Measurements from ENCODE around the gene MCM10.
A peak's percentile ranks its signal among the peaks of the same experiment; 100 is the strongest.
"Not testable (repeated sequence)": the region's sequence is repeated elsewhere in the genome, so short reads cannot be mapped to it uniquely, and the experiment has no call there.

MCM10 gene

DNA sequence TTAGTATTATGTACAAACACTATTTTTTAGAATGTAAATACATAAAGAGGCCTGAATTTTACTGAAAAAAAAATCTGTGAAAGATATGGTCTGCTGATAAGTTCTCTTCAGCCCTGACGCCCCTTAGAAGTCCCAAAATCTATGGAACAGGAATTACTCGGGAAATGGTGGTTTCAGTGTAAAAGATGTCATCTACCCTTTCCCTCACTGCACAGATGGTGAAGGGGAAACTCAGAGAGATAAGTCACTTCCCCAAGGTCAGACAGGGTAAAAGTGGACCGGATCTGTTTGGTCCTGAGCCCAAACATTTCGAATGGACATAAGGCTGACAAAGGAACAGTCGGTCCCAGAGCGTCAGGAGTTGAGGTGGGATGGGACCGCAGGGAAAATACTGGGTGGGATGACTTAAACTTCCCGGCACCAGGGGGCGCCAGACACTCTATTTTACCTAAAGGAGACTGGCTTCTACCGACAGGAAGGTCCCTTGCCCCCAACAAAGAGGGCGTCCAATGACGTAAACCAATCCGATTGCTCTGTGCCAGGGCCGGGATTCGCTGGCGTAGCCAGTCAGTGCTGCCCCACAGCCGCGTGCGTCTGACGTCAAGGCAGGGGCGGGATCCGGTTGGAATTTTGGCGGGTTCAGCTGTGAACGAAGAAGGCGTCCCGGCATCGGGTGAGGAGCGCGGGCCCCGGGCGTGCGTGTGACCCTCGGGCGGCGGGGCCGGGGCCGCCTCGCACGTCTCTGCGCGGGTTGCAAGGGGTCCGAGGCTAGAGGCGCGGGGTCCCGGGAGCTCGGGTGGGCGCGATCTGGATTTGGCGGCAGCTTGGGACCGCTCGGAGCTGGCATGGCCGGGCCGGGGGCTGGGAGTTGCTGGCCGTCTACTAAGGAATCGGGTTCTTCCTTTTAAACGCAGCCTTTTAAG lies at the start of gene MCM10:
Gene MCM10, plus strand, starts transcription at position 625 of the 923 bp plus-strand sequence. CDS start 2,645 bp downstream, outside the sequence.
- peak; percentile 92 for FAIRE-seq

DNA sequence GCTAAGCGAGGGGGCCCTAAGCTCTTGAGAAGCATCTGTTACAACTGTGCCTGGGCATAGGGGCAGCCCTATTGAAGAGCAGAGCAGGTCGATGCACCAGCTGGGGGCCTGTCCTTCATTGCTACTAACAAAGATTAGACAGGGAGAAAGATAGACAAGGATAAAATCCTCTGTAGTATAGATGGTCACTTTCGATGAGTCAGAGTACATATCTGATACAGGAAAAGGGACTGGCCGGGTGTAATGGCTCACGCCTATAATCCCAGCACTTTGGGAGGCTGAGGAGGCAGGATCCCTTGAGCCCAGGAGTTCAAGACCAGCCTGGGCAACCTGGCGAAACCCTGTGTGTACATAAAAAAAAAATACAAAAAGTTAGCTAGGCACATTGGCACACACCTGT lies 47.8 kb upstream of the MCM10 start:
- FAIRE-seq = no peak

DNA sequence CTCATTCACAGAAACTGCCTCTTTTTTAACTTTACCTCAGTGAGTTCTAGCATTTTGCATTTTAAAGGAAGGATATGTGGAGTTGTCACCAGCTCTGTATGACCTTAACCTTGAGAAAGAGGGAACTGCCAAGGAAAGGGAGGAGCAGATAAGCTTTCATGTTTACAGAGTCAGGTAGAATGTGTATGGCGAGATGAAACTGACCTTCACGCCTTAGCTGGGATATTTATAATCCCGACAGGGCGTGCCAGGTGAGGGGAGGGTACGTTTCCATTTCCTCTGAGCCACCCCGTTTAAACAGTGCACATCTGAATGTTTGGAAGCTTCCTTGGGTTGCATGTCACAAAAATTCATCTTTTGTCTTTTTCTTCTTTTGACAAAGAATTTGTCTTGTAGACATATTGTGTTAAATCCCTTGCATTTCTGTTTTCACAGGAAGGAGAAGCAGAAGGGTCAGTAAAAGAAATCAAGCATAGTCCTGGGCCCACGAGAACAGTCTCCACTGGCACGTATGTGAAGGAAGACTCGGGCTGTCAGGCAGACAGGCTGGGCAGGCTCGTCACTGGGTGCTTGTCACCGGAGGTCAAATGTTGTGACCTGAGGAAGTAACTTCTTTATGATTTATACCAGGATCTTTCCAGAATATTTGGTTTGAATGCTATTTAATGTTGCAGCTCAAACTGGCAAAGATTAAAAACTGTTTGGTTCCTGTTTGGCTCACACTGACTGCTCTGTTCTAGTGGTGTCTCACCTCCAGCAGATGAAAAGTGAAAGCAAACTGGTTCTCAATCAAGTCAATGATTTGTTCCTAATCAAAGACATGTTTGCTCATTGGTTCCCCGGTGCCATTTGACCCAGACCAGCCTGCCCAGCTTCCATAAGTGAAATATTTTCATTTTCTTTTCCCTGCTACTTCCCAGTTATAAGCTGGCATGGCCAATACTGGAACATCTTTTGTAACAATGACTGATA lies 45.2 kb upstream of the MCM10 start:
- no peak for FAIRE-seq

DNA sequence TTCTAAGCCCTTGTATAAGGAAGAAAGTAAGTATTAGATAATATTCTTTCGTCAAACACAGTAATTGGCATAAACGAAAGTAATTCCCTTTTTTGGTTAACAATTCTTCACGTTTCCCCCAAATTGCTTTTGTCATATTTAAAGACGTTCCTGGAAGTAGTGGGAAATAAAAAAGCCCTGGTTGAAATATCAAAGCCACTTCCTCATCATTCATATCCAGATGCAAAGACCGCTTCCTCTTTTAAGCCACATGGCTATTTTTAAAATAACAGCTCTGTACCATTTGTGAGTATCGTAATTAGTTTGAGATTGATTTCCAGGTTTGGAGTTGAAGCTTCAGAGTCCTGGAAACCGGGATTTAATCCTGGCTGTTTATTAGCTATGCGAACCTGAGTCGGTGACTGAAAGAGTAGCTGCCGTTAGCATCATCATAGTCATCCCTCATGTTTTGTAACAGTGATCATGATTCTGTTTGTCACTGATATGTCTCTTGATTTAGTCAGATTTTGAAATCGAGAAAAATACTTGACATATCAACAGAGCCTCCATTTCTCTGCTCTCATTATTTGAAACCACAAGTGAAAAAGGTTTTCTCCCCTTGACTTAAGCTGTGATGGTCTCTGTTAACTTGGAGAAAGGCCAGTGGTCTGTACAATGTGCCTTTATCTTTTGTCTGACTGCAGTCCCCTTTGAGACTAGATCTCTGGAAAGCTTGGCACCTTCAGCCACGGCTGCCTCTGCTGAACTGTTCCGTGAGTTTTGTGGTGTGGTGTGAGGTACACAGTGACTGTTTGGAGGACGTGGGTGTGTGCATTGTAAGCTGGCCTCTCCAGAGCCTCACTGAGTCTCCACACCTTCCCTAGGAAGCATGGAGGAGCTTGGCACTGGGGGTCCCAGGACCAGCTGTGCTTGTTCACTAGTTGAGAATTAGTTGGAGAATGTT lies 43.2 kb upstream of the MCM10 start:
- no peak for FAIRE-seq

DNA sequence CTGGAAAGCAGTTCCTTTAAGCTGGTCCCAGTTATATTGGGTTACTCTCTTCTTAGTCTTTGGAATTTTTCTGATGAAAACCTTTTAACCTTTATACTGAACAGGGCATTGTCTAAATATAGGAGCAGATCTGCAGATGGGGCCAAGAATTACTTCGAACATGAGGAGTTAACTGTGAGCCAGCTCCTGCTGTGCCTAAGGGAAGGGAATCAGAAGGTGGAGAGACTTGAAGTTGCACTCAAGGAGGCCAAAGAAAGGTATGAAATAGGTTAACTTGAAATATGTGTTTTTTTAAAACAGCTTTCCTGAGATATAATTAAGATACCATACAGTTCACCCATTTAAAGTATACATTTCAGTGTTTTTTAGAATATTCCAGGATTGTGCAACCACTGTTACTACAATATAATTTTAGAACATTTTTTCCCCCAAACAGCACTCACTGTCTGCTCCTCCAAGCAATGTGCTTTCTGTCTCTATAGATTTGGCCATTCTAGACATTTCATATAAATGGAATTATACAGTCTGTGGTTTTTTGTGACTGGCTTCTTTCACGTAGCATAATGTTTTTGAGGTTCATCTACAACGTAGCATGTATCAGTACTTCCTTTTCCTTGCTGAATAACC lies 42.5 kb upstream of the MCM10 start:
- no peak for FAIRE-seq

DNA sequence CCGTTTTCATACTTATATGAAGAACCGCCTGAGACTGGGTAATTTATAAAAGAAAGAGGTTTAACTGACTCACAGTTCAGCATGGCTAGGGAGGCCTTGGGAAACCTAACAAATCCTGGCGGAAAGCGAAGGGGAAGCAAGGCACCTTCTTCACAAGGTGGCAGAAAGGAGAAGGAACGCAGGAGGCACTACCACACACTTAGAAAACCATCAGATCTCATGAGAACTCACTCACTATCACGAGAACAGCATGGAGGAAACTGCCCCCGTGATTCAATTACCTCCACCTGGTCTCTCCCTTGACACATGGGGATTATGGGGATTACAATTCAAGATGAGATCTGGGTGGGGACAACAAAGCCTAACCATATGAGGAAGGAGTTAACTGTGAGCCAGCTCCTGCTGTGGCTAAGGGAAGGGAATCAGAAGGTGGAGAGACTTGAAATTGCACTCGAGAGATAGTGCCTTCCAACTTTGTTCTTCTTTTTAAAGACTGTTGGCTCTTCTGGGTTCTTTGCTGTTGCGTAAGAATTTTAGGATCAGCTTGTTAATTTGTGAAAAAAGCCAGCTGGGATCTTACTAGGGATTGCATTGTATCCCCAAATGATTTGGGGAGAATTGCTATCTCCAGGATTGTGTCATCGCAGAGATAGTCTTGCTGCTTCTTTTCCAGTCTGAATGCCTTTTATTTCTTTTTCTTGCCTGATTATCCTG lies 40.4 kb upstream of the MCM10 start:
- FAIRE-seq = no peak

DNA sequence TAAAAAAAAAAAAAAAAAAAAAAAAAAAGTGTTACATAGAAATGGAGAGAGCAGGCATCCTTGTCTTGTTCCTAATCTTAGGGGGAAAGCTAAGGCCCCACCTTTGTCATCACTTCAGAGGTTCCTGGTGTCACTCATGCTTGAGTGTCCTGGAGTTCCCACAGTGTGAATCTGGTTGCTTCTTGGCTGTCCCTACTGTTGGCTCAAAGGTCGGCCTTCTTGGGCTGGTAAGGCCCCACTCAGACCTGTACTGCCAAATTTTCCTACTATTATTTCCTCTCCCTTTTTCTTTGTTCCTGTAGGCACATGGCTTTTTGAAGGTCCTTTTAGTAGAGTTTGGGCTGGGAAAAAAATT lies 39.9 kb upstream of the MCM10 start:
- FAIRE-seq = no peak

DNA sequence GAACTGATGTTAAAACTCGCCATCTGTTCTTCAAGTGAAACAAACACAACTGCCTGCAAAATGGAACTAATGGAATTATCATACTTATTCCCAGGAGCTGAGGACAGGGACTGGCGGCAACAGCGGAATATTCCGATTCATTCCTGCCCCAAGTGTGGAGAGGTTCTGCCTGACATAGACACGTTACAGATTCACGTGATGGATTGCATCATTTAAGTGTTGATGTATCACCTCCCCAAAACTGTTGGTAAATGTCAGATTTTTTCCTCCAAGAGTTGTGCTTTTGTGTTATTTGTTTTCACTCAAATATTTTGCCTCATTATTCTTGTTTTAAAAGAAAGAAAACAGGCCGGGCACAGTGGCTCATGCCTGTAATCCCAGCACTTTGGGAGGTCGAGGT lies 24.7 kb upstream of the MCM10 start:
- no peak for FAIRE-seq

DNA sequence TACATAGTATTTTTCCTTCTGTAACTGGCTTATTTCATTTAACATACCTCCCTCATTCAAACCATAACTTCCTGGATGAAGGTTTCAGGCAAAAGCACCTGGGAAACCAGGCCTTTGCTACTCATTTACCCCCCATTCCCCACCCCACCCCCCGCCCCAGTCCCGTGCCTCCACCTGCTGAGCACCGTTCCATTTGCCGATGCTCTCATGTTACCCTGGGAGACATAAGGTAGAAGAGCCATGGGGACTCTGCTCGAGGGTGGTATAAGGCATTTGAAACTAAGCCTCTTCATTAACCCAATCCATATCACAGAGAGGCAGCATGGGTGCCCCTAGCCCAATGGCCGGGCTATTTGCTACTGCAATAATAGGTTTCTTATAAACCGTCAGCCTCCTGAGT lies 22.2 kb upstream of the MCM10 start:
- no peak for FAIRE-seq

DNA sequence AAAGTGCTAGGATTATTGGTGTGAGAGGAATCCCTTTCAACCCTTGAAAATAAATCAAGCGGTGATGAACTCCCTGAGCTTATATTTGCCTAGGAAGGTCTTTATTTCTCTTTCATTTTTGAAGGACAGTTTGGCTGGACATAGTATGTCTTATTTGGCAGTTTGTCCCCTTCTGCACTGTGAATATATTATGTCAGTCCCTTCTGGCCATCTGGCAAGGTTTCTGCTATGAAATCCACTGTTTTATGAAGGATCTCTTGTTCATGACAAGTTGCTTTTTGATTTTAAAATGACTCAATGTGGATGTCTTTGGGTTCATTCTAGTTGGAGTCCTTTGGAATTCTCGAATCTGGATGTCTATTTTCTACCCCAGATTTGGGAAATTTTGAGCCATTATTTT lies 21.7 kb upstream of the MCM10 start:
- no peak for FAIRE-seq

DNA sequence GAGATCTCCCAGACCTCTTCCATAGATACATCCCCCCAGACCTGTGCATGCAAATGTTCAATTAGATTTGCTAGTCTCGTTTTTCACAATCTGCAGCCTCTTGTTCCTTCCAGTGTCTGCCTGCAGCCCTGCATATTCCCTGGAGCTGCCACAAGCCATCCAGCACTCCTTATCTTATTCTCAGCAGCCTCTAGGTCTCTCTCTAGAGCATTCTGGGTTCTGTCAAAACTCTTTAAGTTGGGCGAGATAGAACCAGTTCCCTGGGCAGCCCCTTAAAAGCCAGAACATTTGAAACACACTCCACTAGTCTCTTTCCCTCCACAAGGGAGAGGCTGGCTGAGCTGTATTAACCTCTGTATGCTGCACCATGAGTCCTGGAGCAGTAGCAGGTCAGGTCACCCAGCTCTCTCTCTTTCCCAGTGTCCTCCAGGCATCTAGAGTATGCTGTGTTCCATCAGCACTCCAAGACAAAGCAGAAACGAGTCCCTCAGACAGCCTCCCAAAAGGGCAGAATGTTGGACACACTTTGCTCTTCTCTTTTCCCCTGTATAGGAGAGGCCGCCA lies 20.6 kb upstream of the MCM10 start:
- FAIRE-seq = no peak

DNA sequence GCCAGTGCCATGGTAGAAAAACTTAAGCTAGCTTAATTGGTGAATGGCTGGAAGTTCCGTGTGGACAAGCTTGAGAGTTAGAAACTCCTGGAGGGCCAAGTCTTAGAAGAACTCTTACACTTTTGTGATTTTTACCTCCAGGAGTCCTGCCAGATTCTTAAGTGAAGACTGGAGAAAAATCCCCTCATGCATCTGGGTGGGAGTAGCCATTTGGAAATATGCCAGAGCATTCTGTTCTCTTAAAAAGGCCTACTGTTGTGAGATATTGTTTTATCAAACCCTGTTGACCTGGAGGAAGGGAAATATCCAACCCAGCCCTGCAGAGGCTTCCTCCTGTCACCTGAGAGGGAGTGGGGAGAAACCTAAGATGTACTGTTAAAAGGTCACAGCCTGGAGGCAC lies 17.6 kb upstream of the MCM10 start:
- no peak for FAIRE-seq

DNA sequence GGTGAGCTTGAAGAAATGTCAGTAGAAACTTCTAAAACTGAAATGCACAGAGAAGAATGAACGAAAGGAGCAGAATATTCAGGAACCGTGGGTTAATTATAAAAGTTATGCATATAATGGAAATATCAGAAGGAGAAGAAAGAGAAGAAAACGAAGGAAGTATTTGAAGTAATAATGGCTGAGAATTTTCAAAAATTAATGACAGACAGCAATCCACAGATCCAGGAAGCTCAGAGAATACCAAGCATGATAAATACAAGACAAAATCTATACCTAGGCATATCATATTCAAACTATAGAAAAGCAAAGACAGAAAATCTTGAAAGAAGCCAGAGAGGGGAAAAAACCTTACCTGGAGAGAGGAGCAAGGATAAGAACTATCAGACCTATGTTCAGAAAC lies 16.5 kb upstream of the MCM10 start:
- no peak for FAIRE-seq

DNA sequence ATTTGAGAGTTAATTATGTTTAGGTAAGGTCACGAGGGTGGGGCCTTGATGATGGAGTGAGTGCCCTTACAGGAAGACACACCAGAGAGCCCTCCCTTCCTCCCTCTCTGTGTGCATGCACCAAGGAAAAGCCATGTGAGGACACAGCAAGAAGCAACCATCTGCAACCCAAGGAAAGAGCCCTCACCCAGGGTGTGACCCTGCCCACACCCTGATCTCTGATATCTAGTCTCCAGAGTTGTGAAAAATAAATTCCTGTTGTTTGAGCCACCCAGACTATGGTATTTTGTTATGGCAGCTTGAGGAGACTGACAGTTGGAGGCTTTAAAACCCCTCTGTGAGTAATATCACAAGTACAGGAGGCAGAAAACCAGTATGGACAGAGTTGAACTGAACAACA lies 15.0 kb upstream of the MCM10 start:
- FAIRE-seq = no peak

DNA sequence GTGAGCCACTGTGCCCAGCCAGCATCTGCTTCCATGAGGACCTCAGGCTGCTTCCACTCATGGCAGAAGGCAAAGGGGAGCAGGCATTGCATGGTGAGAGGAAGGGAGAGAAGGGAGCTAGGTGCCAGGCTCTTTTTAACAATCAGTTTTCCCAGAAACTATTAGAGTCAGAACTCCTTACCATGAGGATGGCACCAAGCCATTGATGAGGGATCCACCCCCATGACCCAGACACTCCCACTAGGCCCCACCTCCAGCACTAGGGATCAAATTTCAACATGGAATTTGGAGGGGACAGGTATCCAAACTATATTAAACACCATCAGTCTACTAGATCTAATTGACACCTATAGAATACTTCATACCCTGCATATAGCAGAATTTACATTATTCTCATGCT lies 14.2 kb upstream of the MCM10 start:
- no peak for FAIRE-seq

DNA sequence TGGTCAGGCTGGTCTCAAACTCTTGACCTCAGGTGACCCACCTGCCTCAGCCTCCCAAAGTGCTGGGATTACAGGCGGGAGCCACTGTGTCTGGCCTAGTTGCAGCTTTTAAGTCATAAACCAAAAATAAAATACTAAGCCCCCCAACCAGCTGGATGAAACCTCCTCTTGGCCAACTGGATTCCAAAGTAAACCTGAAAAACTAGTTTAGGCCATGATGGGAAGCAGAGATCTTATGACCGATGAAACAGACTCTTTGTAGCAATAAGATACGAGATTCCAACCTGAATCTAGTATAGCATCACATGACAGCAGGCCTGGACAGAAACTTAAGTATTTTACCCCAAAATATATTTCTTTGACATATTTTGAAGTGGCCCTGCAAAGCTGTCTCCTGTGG lies 9.1 kb upstream of the MCM10 start:
- FAIRE-seq = no peak

DNA sequence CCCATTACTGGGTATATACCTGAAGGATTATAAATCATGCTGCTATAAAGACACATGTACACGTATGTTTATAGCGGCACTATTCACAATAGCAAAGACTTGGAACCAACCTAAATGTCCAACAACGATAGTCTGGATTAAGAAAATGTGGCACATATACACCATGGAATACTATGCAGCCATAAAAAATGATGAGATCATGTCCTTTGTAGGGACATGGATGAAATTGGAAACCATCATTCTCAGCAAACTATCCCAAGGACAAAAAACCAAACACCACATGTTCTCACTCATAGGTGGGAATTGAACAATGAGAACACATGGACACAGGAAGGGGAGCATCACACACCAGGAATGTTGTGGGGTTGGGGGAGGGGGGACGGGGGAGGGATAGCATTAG lies 5.5 kb upstream of the MCM10 start:
- not testable (repeated sequence) for FAIRE-seq

DNA sequence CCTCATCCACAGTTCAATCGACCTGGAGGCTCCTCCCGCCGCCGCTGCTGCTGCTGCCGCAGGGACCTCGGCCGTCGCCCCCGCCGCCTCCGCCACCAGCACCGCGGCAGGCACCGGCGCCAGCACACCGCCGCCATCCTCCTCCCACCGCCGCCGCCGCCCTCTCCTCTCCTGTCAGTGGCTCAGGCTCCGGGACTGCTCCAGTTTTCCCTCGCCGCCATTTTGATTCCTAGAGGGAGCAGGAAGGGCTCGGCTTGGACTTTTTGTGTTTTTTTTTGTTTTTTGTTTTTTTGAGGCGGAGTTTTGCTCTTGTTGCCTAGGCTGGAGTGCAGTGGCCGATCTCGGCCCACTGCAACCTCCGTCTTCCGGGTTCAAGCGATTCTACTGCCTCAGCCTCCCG lies 3.0 kb upstream of the MCM10 start:
- no peak for FAIRE-seq

DNA sequence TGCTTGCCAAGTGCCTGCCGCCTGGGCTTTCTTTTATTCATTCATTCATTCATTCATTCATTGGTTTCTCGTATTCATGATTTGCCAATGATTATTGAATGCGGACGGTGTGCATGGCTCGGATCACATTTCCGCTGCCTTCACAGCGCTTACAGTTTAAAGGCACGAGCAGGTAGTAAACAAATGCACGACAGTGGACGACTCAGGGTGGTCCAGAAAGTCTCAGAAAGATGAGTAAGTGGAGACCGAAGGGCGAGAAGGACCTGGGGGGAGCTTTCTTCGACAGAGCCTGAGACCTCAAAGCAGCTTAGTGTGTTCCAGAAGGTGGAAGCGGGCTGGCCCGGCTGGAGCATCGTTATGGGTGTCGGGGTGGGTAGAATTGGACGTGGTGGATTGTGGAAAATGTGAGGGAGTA lies 506 bp downstream of the MCM10 start:
- no peak for FAIRE-seq

DNA sequence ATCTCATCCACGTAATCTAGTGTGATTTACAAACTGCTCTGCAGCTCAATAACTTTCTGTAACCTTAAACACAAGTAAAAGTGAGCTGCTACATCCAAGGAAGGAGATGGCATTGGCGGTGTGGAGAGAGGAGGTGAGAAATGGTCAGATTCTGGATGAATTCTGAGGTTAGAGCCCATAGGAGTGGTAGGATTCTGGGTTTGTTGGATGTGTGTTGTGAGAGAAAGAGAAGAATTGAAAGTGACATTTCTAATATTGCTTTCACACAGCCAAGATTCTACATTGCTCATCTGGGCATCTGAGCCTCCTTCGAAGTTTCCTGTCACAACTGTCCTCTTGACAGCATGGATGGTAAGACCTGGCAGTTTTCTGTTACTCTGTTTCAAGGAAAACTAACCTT lies 2.5 kb downstream of the MCM10 start:
- FAIRE-seq = no peak

DNA sequence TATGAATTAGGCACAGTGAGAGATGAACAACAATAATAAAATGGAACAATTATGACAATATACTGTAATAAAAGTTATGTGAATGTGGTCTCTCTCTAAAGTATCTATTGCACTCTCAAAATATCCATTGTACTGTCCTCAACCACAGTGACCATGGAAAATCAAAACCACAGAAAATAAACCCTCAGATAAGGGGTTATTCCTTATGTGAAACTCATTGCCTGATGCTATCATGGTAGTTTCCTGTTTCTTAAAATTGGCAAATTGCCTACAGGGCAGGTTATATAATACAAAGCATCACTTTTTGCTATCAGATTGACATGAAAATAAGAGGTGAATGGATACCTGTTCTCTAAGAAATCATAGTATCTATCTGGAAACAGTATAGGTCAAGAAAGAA lies 3.8 kb downstream of the MCM10 start:
- FAIRE-seq = no peak

All from TTC549 (cell line).